ENCODE results near the gene CECR2.

Gene CECR2

DNA sequence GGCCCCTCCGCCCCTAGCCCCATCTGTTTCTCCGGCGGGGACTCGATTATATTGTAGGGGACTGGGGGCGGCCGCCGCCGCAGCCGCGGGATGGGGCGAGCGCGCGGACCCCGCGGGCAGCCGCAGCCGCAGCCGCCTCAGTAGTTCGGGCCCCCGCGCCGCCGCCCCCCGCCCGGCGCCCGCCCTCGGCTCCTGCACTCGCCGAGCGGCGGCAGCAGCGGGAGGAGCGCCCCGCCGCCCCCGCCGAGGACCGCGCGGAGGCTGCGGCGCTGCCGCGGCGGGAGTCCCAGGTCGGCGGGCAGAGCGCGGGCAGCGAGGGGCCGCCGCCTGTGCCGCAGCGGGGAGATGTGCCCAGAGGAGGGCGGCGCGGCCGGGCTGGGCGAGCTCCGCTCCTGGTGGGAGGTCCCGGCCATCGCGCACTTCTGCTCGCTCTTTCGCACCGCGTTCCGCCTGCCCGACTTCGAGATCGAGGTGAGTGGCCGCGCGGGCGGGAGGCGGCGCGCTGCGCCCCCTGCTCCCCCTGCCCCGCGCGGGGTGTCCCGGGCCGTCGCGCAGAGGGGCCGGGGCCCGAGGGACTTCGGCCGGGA is at the start of gene CECR2:
CECR2 (plus strand) TSS at position 22 of the 587 bp plus-strand sequence; CDS start at position 346, 324 bp downstream.
- no peak for DNase-seq (ENCODE audit: low read depth in 1 of 2, low spot score in 1 of 2)

DNA sequence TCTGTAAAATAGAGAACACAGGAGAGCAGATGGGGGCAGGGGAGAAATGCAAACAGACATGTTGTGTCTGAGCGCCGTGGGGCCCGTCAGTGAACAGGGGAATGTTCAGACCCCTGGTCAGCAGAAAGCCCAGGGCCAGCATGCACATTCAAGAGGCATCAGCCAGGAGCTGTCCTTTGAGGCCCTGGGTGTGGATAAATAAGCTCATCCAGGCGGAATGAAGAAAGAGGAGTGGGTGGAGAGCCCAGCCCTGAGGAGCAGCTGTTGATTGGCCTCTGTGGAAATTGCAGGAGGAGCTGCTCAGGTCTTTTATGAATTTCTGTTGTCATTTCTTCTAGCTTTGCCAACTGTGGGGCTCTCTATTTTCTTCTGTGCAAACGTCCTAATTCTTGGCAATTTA is 49.7 kb upstream of the CECR2 start:
- DNase-seq (ENCODE audit: low read depth in 1 of 2, low spot score in 1 of 2) = no peak

- DNase-seq (ENCODE audit: low read depth in 1 of 2, low spot score in 1 of 2) = no peak
Measured at GRCh38 chr22:17322511-17322910, 46.7 kb upstream of the CECR2 start.

GRCh38 chr22:17331690-17332089 is 37.6 kb upstream of the CECR2 start:
- no peak for DNase-seq (ENCODE audit: low read depth in 1 of 2, low spot score in 1 of 2)

DNA sequence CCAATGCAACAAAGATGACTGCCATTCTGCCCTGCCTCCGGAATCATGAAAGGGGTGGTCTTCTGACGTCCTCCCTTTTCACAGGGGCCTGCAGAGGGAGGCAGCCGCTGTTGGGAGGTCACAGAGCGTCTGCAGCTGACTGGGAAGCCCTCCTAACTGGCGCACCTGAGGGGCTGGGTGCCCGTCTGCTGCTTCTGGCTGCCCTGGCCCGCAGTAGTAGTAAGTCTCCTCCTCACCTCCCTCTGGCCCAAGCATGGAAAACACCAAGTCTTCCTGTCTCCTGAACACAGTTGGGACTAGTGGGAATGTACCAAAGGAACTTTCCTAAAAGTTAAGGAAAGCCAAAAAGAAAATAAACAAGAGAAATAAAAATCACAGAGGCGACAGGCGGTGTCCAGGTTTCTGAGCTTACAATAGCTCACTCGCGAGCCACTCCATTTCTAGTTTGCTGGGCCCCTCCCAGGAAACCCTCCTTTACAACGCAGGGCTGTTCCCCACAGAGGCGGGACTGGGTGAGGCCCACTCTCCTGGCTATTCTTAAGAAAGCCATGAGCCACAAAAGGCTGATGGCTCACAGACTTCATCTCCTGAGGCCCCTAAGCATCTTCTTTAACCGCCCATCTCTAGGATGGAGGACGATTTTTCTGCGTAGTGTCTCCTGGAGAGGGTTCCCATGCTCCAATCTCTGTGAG is 37.0 kb upstream of the CECR2 start:
- DNase-seq (ENCODE audit: low read depth in 1 of 2, low spot score in 1 of 2) = no peak

DNA sequence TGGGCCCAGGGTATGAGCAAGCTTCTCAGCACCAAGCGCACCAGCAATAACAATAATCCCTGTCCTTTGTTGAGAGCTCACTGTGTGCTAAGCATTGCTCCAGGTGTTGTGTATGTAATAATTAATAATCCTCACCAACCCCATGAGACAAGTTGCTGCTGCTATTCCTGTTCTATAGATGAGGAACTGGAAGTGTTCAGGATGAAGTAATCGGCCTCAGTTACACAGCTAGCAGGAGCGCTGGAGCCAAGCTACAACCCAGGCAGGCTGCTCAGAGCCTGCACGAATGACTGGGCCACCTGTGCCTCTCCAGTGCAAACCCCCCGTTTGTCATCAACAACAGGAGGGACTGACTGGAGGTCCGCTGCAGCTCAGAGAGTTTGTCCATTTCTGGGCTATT is 35.2 kb upstream of the CECR2 start:
- DNase-seq (ENCODE audit: low read depth in 1 of 2, low spot score in 1 of 2) = no peak

DNA sequence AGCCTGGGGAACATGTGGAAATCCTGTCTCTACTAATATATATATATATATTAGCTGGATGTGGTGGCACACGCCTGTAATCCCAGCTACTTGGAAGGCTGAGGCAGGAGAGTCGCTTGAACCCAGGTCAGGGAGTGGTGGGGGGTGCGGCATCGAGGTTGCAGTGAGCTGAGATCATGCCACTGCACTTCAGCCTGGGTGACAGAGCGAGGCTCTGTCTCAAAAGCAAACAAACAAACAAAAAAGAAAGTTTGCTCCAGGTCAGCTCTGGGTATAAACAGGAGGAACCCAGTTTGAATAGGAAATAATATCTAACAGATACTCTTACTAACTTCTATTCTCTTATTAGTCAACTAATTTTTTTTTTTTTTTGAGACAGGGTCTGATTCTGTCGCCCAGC is 34.3 kb upstream of the CECR2 start:
- no peak for DNase-seq (ENCODE audit: low read depth in 1 of 2, low spot score in 1 of 2)

DNA sequence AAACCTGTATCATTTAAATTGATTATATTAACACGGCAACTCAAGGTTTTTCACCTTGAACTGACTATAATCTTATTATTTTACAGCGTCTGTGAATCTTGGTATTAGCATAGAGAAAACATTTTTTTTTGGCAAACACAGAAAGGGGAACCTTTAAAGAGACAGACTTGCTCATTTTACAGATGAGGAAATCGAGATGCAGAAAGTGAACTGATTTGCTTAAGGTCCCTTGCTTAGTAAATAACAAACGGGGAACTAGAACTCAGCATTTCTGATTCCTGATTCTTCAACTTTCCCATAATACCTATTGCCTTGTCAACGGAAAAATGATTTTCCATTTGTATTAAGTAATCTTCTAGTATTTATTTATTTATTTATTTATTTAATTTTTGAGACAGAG is 33.2 kb upstream of the CECR2 start:
- DNase-seq (ENCODE audit: low read depth in 1 of 2, low spot score in 1 of 2) = no peak

DNA sequence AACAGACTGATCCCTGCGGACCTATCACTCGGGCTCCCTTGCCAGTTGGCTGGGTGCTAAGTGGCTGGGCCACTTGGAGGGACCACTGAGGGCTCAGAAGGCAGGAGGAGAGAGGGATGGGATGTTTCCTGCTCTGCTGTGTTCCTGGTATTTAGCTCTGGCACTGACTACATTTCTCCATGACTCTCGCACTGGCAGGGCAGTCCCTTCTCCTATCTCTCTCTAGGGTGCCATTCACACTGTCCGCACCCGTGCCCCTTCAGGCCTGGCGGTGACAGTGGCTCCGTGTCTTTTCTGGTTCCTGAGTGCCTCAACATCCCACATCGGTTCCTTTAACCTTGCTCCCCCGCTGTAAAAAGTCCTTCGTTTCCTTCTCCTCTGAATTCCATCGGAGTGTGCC is 31.6 kb upstream of the CECR2 start:
- DNase-seq (ENCODE audit: low read depth in 1 of 2, low spot score in 1 of 2) = no peak

DNA sequence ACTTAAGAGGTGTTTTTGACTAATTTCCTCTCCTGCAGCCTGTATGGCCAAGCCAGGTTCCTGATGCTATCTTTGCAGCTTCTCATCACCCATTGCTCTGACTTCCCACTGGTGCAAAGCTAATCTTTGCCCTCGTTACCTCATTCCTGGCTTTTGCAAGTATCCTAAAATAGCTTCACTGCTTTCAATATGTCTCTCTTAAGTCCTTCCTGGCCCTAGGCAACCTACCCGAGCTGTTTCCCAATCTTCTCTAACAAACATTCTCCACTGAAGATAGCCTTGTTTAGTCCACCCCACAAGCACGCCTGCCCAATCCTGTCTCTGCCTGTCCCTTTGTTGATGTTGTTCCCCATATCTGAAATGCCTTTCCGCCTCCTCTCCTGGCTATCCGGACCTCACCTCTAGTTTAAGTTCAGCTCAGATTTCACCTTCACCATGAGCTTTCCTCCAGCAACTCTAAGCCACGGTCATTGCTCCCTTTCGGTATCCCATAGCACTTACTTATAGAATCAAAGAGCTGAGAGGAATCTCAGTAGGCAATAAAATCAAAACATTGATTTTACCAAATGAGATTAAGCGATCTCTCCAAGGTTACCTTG is 30.1 kb upstream of the CECR2 start:
- DNase-seq (ENCODE audit: low read depth in 1 of 2, low spot score in 1 of 2) = no peak

DNA sequence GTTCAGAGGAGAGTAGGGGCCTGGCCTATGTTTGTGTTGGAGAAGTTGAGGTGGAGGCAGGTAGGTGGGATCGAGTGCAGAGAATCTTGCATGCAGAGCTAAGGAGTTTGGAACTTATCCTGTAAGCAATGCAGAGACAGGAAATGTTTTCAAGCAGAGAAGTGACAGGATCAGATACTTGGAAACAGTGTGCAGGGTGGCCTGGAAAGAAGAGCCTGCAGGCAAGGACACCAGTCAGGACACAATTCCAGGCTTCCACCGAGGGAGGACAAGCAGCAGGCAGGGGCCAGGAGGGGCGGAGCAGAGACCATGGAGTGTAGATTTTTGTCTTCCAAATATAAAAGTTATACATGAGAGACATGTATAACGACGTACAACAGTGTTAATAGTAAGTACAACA is 26.9 kb upstream of the CECR2 start:
- no peak for DNase-seq (ENCODE audit: low read depth in 1 of 2, low spot score in 1 of 2)

- DNase-seq (ENCODE audit: low read depth in 1 of 2, low spot score in 1 of 2) = no peak
Measured at GRCh38 chr22:17343766-17344165, 25.5 kb upstream of the CECR2 start.

- no peak for DNase-seq (ENCODE audit: low read depth in 1 of 2, low spot score in 1 of 2)
Measured at GRCh38 chr22:17346578-17346977, 22.7 kb upstream of the CECR2 start.

DNA sequence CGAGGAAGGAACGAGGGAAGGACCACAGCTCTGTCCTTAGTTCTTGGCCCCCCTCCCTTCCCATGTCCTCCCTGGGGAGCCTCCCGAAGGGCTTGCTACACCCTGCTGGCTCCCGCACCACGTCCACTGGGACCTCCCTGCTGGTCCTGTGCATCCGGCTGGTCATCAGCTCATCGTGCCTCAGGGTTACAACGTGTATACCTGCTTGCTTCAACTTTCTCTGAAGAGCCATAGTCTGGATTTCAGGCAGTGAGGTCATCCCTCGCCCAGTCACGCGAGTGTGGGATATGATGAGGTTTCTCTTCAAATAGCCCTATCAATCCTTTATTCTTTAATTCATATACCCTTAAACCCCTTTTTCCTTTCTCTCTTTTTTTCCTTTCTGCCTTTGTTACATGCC is 21.5 kb upstream of the CECR2 start:
- no peak for DNase-seq (ENCODE audit: low read depth in 1 of 2, low spot score in 1 of 2)

- no peak for DNase-seq (ENCODE audit: low read depth in 1 of 2, low spot score in 1 of 2)
Measured at GRCh38 chr22:17348464-17349103, 20.7 kb upstream of the CECR2 start.

DNA sequence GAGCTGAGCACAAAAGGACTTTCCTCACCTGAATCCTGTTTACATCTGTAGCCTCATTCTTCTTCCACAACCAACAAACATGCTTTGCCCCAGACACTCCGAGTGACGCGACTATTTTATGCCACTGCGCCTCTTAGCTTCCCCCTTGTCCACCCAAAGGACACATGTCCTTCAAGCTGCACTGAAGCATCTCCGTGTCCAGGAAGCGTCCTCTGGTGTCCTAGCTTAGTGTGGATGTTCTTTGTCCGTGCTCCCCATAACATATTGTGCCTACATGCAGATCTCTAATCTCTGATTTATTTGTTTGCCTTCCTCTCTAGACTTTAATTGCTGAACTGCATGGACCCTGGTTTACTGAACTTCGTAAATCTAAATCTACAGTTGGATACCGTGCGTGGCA is 20.1 kb upstream of the CECR2 start:
- DNase-seq (ENCODE audit: low read depth in 1 of 2, low spot score in 1 of 2) = no peak

GRCh38 chr22:17350292-17350691 is 19.0 kb upstream of the CECR2 start:
- DNase-seq (ENCODE audit: low read depth in 1 of 2, low spot score in 1 of 2) = no peak

- DNase-seq (ENCODE audit: low read depth in 1 of 2, low spot score in 1 of 2) = no peak
Measured at GRCh38 chr22:17352798-17353197, 16.5 kb upstream of the CECR2 start.

DNA sequence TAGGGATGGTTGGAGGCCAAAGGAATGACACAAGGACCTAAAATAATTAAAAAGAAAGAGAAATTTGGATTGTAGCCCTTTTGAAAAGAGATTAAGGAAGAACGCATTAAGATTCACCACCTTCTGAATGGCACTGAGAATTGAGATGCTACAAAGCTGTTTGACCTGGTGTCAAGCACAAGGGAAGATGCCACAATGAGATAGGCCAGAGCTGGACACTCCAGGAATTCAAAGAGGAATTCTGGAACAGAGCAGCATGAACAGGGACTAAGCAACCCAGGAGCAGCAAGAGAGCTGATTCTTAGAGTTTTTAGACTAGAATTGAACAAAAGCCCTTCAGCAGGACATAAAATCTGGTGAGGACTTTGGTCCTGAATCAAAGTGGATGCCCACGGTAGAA is 11.6 kb upstream of the CECR2 start:
- DNase-seq (ENCODE audit: low read depth in 1 of 2, low spot score in 1 of 2) = no peak

DNA sequence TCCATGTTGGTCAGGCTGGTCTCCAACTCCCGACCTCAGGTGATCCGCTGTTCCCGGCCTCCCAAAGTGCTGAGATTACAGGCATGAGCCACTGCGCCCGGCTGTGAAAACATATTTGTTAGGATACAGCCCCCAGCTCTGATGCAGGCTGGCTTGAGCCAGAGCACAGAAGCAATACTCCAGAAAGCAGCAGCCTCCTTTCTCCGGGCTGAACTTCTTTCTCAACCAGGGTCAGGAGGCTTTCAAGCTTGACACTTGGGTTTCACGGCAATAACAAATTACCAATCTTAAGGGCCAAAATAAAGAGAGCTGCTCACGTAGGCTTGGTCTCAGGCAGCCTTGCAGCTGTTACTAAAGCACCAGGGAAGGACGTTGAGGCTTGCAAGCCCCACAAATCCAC is 10.8 kb upstream of the CECR2 start:
- no peak for DNase-seq (ENCODE audit: low read depth in 1 of 2, low spot score in 1 of 2)

GRCh38 chr22:17359501-17359900 is 9.8 kb upstream of the CECR2 start:
- no peak for DNase-seq (ENCODE audit: low read depth in 1 of 2, low spot score in 1 of 2)

GRCh38 chr22:17366329-17366728 is 2.9 kb upstream of the CECR2 start:
- DNase-seq (ENCODE audit: low read depth in 1 of 2, low spot score in 1 of 2) = no peak
